MM.1S (cell line): ENCODE data around the gene USP37.

ENCODE experiments used
- EZH2 ChIP-seq: fragments of 300-600 bp; sonication (generic); optimal IDR thresholded peaks from 2 replicates; pipeline ENCODE3; 2017; ENCODE audit warnings: low read depth, mild to moderate bottlenecking, antibody characterized with exemption, low read length, mixed read lengths
- TF ChIP-seq, protein P1 (sequence below): fragments of 300-600 bp; sonication (generic); IDR thresholded peaks from 2 replicates; pipeline ENCODE4 v1.5.1; 2016; ENCODE audit warnings: antibody characterized with exemption, low read length, mixed read lengths

DNA sequence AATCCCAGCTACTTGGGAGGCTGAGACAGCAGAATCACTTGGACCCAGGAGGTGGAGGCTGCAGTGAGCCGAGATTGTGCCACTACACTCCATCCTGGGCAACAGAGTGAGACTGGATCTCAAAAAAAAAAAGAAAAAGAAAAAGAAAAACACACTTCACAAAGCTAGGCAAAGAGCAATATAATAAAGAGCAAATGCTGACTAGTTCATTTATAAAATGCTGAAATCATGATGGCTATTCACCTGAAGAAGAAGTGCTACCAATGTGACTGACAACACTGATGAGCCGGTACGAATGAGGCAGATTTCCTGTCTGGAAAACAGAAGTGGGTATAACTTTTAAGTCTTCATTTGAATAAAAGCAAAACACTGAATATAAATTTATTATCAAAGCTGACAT is 111.3 kb downstream of the USP37 start:
- TF ChIP-seq, protein P1, sequence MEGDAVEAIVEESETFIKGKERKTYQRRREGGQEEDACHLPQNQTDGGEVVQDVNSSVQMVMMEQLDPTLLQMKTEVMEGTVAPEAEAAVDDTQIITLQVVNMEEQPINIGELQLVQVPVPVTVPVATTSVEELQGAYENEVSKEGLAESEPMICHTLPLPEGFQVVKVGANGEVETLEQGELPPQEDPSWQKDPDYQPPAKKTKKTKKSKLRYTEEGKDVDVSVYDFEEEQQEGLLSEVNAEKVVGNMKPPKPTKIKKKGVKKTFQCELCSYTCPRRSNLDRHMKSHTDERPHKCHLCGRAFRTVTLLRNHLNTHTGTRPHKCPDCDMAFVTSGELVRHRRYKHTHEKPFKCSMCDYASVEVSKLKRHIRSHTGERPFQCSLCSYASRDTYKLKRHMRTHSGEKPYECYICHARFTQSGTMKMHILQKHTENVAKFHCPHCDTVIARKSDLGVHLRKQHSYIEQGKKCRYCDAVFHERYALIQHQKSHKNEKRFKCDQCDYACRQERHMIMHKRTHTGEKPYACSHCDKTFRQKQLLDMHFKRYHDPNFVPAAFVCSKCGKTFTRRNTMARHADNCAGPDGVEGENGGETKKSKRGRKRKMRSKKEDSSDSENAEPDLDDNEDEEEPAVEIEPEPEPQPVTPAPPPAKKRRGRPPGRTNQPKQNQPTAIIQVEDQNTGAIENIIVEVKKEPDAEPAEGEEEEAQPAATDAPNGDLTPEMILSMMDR = no peak
- TF ChIP-seq EZH2 = no peak
